A673 (cell line): ENCODE results near the gene NEK1.

Experiments
- CTCF ChIP-seq: fragments of 300-800, 200-600 bp; sonication (generic); conservative IDR thresholded peaks from 2 replicates; pipeline ENCODE4 v1.5.1; 2017; ENCODE audit warnings: low read depth, mild to moderate bottlenecking, antibody characterized with exemption, low read length, moderate library complexity, mixed read lengths
- EZH2 ChIP-seq: fragments of 200-600 bp; sonication (generic); IDR thresholded peaks from 2 replicates; pipeline ENCODE4 v1.6.1; 2017; ENCODE audit warnings: borderline replicate concordance, low read depth, mild to moderate bottlenecking, mixed read lengths, antibody characterized with exemption, low read length; ENCODE audit not compliant: poor library complexity, severe bottlenecking

DNA sequence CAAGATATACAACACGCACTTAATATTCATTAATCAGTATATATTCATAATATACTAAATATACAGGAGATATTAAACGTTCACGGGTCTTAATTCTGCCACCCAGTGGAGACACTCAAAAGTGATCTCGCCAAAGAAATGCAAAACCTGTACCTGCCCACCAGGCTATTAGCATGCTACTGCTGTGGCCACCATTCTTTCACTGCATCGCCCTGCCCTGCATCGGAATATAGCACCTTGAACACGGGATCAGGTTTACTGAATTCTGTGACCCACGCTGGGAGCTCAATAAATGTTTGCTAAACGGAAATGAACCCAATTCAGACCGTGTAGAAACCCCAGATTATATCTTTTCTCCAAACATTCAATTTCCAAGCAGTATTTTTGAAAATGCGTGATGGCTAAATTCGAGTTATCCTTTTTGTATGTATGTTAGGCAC is 7.2 kb upstream of the NEK1 start:
- TF ChIP-seq CTCF (peak; percentile 63), EZH2 (no peak)
